Measurements from ENCODE around the gene FGR. TPM values are rescaled to one million over a fixed set of nuclear protein-coding genes. Genes with fewer than 3 reads are reported as not detected.

Gene FGR
- total and polyA plus RNA-seq, 2 of the 13 experiments (the other 11 are each of a cell fraction or from before 2014, with no cell fraction given) = not detected

DNA sequence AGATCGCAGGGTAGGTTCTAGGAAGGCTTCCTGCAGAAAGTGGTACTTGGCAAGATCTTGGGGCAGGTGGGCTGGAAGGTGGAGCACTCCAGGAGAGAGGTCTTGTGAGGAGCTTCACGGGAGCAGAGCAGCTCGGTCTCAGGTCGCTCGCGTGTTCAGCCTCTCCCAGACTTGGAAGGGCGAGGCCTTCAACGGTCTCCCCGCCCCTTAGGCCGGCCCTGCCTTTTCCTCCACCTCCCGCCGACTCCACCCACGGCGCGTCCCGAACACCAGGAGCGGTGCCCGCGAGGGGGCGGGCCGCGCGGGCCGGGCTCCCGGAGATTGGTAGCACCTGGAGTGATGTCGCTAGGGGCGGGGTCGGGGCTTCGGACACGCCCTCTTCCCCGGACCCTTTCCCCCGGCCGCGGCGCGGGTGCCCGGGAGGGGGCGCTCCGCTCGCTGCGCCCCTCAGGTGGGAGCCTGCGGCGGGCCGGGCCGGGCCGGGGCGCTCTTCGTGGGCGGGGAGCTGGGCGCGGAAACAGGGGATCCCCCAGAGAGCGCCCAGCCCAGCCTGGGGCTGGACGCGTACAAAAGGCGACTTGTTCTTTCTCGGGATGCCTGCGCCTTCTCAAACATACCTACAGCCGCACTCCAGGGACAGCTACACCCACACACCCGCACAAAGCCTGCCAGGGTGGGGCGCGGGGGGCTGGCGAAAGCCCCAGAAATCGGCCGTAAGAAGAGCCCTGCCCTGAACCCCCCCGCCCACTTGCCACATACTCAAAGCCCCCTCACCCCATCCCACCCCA is 66.5 kb downstream of the FGR start (continued):
- TF ChIP-seq, protein P1, sequence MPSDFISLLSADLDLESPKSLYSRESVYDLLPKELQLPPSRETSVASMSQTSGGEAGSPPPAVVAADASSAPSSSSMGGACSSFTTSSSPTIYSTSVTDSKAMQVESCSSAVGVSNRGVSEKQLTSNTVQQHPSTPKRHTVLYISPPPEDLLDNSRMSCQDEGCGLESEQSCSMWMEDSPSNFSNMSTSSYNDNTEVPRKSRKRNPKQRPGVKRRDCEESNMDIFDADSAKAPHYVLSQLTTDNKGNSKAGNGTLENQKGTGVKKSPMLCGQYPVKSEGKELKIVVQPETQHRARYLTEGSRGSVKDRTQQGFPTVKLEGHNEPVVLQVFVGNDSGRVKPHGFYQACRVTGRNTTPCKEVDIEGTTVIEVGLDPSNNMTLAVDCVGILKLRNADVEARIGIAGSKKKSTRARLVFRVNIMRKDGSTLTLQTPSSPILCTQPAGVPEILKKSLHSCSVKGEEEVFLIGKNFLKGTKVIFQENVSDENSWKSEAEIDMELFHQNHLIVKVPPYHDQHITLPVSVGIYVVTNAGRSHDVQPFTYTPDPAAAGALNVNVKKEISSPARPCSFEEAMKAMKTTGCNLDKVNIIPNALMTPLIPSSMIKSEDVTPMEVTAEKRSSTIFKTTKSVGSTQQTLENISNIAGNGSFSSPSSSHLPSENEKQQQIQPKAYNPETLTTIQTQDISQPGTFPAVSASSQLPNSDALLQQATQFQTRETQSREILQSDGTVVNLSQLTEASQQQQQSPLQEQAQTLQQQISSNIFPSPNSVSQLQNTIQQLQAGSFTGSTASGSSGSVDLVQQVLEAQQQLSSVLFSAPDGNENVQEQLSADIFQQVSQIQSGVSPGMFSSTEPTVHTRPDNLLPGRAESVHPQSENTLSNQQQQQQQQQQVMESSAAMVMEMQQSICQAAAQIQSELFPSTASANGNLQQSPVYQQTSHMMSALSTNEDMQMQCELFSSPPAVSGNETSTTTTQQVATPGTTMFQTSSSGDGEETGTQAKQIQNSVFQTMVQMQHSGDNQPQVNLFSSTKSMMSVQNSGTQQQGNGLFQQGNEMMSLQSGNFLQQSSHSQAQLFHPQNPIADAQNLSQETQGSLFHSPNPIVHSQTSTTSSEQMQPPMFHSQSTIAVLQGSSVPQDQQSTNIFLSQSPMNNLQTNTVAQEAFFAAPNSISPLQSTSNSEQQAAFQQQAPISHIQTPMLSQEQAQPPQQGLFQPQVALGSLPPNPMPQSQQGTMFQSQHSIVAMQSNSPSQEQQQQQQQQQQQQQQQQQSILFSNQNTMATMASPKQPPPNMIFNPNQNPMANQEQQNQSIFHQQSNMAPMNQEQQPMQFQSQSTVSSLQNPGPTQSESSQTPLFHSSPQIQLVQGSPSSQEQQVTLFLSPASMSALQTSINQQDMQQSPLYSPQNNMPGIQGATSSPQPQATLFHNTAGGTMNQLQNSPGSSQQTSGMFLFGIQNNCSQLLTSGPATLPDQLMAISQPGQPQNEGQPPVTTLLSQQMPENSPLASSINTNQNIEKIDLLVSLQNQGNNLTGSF (CRISPR knock-in tag; IDR thresholded peaks at IDR 0.05) = no peak
- TF ChIP-seq, protein P2, sequence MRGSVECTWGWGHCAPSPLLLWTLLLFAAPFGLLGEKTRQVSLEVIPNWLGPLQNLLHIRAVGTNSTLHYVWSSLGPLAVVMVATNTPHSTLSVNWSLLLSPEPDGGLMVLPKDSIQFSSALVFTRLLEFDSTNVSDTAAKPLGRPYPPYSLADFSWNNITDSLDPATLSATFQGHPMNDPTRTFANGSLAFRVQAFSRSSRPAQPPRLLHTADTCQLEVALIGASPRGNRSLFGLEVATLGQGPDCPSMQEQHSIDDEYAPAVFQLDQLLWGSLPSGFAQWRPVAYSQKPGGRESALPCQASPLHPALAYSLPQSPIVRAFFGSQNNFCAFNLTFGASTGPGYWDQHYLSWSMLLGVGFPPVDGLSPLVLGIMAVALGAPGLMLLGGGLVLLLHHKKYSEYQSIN (CRISPR knock-in tag; IDR thresholded peaks at IDR 0.05; ENCODE audit: borderline replicate concordance) = no peak
- TF ChIP-seq ZNF607 (CRISPR knock-in tag; IDR thresholded peaks at IDR 0.05; ENCODE audit: borderline replicate concordance) = peak; percentile 87; the same call in 1 of the 2 replicates
- TF ChIP-seq, protein P3, sequence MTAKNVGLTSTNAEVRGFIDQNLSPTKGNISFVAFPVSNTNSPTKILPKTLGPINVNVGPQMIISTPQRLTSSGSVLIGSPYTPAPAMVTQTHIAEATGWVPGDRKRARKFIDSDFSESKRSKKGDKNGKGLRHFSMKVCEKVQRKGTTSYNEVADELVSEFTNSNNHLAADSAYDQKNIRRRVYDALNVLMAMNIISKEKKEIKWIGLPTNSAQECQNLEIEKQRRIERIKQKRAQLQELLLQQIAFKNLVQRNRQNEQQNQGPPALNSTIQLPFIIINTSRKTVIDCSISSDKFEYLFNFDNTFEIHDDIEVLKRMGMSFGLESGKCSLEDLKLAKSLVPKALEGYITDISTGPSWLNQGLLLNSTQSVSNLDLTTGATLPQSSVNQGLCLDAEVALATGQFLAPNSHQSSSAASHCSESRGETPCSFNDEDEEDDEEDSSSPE (CRISPR knock-in tag; IDR thresholded peaks at IDR 0.05) = peak; percentile 23; the same call in 1 of the 2 replicates
- peak; percentile 22; the same call in 1 of the 2 replicates for TF ChIP-seq TBX2 (CRISPR knock-in tag; IDR thresholded peaks at IDR 0.05; ENCODE audit: borderline replicate concordance)
- no peak for TF ChIP-seq SATB2 (CRISPR knock-in tag; IDR thresholded peaks at IDR 0.05)
- peak; percentile 80 for TF ChIP-seq XRCC5 (optimal IDR thresholded peaks at IDR 0.05; ENCODE audit: low read length)
- TF ChIP-seq ZC3H13 (CRISPR knock-in tag; IDR thresholded peaks at IDR 0.05) = no peak
- TF ChIP-seq NFIC (IDR thresholded peaks at IDR 0.05; ENCODE audit: low read length) = no peak
- no peak for TF ChIP-seq NFE2 (CRISPR knock-in tag; IDR thresholded peaks at IDR 0.05)
- TF ChIP-seq KDM5B (CRISPR knock-in tag; IDR thresholded peaks at IDR 0.05; ENCODE audit: borderline replicate concordance) = peak; percentile 55; the same call in 1 of the 2 replicates
- TF ChIP-seq SKI (IDR thresholded peaks at IDR 0.05; ENCODE audit: partially characterized antibody) = peak; percentile 44
- TF ChIP-seq, protein P4, sequence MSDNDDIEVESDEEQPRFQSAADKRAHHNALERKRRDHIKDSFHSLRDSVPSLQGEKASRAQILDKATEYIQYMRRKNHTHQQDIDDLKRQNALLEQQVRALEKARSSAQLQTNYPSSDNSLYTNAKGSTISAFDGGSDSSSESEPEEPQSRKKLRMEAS (IDR thresholded peaks at IDR 0.05) = peak; percentile 64
- TF ChIP-seq, protein P5, sequence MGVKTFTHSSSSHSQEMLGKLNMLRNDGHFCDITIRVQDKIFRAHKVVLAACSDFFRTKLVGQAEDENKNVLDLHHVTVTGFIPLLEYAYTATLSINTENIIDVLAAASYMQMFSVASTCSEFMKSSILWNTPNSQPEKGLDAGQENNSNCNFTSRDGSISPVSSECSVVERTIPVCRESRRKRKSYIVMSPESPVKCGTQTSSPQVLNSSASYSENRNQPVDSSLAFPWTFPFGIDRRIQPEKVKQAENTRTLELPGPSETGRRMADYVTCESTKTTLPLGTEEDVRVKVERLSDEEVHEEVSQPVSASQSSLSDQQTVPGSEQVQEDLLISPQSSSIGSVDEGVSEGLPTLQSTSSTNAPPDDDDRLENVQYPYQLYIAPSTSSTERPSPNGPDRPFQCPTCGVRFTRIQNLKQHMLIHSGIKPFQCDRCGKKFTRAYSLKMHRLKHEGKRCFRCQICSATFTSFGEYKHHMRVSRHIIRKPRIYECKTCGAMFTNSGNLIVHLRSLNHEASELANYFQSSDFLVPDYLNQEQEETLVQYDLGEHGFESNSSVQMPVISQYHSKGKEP (CRISPR knock-in tag; IDR thresholded peaks at IDR 0.05) = no peak
- peak; percentile 36; the same call in 1 of the 2 replicates for TF ChIP-seq GATAD2A (CRISPR knock-in tag; IDR thresholded peaks at IDR 0.05)
- no peak for TF ChIP-seq ZMYM3 (CRISPR knock-in tag; IDR thresholded peaks at IDR 0.05)
- TF ChIP-seq, protein P6, sequence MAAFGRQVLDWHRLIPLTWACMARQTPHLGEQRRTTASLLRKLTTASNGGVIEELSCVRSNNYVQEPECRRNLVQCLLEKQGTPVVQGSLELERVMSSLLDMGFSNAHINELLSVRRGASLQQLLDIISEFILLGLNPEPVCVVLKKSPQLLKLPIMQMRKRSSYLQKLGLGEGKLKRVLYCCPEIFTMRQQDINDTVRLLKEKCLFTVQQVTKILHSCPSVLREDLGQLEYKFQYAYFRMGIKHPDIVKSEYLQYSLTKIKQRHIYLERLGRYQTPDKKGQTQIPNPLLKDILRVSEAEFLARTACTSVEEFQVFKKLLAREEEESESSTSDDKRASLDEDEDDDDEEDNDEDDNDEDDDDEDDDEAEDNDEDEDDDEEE (CRISPR knock-in tag; IDR thresholded peaks at IDR 0.05) = peak; percentile 52; the same call in 1 of the 2 replicates
